ENCODE measurements around the gene CIDEB. TPM values are rescaled to one million over a fixed set of nuclear protein-coding genes. Genes with fewer than 3 reads are reported as not detected.

CIDEB gene
- total RNA-seq, 1 donor from 2014 or later: 4.9 TPM

DNA sequence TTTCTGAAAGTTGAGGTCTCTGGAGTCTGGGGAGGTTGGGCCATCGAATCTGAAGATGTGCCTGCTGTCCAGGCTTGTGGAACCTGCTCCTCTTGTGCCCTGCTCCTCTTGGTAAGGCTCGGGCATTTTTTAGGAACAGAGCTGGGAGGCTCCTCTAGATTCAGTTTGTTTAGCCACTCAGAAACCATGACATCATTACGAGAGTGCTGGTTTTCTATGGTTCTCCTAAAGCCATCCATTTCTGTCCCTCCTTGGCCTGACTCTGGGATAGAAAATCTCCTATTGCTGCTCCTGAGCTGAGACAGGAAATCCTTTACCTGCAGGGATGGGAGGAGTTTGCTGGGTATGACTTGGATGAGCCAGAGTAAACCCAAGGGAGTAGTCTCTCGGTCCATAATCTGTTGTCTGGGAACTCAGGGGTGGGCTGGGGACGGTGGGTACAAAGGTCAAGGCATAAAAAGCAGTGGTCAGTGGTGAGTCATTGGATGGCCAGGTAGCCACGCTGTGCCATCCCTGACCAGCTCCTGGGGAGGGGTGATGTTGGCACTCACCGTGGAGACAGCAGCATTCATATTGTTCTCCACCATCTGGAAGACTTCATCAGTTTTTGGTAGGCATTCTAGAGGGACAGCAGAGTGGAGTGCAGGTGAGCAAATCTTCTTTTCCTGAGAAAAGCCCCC is 29.5 kb upstream of the CIDEB start:
- Mint-ChIP-seq H3K9me3 (no peaks in the 10 kb centered on the region), H3K36me3 (no peaks in the 10 kb centered on the region), H3K4me1 (ENCODE audit: unreplicated experiment) (peaks cover 12% of the 10 kb centered on the region), H3K27me3 (peaks cover 94% of the 10 kb centered on the region), H3K27ac (no peak overlapping the region), H3K4me3 (no peak overlapping the region)
- DNase-seq (ENCODE audit: extremely low spot score, unreplicated experiment): no peak
- TF ChIP-seq, protein P1, sequence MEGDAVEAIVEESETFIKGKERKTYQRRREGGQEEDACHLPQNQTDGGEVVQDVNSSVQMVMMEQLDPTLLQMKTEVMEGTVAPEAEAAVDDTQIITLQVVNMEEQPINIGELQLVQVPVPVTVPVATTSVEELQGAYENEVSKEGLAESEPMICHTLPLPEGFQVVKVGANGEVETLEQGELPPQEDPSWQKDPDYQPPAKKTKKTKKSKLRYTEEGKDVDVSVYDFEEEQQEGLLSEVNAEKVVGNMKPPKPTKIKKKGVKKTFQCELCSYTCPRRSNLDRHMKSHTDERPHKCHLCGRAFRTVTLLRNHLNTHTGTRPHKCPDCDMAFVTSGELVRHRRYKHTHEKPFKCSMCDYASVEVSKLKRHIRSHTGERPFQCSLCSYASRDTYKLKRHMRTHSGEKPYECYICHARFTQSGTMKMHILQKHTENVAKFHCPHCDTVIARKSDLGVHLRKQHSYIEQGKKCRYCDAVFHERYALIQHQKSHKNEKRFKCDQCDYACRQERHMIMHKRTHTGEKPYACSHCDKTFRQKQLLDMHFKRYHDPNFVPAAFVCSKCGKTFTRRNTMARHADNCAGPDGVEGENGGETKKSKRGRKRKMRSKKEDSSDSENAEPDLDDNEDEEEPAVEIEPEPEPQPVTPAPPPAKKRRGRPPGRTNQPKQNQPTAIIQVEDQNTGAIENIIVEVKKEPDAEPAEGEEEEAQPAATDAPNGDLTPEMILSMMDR (conservative IDR thresholded peaks at IDR 0.05): no peak

DNA sequence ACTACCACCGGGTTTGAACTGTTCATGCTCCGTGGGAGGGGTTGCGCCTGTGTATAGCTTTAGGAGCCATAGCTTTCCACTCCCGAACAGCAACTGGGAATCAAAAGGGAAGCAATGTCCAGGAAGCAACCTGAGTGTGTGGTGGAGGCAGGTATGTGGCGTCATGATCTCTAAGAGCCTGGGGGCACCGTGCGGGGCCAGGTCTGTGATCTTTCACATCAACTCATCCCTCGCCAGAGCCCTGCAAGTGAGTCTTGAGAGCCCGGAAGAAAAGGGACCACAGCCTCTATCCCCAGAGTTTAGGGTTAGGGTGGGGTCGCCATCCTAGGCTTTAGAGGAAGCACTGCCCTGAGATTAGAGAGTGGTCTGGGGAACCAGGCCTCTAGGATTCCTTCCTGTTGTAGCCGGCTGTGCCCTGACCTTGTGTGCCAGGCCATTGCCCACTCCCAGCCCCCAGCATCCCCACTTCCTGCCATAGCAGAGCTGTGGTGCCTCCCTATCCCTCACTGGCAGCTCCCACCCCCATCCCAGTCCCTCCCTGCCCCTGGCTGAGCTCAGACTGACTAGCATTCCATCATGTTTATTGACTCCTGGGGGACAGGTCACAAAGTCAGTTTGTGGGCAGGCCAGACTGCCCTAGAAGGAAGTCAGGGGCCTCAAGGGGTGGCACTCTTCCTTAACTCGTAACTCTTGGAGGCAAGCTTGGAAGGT is 27.8 kb upstream of the CIDEB start:
- Mint-ChIP-seq H3K27me3 (peaks cover 92% of the 10 kb centered on the region), H3K4me3 (peak overlapping the region; percentile 83), H3K4me1 (ENCODE audit: unreplicated experiment) (peaks cover 16% of the 10 kb centered on the region), H3K27ac (no peak overlapping the region), H3K9me3 (no peaks in the 10 kb centered on the region), H3K36me3 (no peaks in the 10 kb centered on the region)
- TF ChIP-seq, protein P1 (conservative IDR thresholded peaks at IDR 0.05): no peak
- DNase-seq (ENCODE audit: extremely low spot score, unreplicated experiment): no peak

DNA sequence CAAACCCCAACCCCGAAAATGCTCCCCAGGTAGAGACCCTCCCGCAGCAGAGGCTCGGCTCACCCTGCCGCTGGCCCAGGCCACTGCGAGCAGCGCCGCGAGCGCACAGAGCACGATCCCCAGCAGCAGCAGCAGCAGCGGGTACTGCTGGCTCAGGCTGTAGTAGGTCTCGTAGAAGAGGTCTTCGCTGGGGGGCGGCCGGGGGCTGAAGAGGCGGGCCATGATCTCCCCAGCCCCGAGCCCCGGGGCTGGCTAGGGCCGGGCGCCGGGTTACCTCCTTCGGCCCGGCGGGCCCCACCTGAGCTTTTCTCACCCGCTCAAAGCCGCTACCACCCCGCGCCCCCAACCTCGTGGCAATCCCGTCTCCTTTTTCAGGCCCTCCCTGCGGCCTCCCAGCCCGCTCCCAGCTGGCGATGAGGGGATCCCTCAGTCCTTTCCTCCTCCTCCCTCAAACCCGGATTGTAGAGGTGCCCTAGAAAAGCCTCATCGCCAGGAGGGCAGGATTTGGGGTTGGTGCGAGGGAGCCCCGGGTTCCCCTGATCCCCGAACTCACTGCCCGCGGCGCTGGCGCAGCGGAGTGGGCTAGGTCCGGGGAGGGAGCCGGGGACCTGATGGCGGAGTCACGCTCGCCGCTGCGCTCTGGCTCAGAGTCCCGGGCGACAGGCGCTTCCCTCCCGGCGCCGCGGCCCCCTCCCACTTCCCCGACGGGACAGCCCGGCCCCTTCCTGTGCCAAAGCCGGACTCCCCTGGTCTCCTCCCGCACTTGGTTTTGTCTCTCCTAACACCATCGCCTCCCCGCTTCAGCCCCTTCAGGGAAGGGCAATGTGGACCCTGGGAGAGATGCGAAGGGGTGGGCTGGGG is 26.9 kb upstream of the CIDEB start, which contains the start of gene ADCY4:
Gene ADCY4, minus strand, starts transcription at position 641 of the 861 bp plus-strand sequence. Its CDS starts 419 bp downstream, at position 222.
- no peaks in the 10 kb centered on the region for H3K36me3 Mint-ChIP-seq
- peak within 1 kb of the TSS; percentile 83 for H3K4me3 Mint-ChIP-seq
- H3K9me3 Mint-ChIP-seq: no peaks in the 10 kb centered on the region
- no peak for DNase-seq (ENCODE audit: extremely low spot score, unreplicated experiment)
- H3K27ac Mint-ChIP-seq: no peak within 1 kb of the TSS
- peaks cover 88% of the 10 kb centered on the region for H3K27me3 Mint-ChIP-seq
- peaks cover 16% of the 10 kb centered on the region for H3K4me1 Mint-ChIP-seq (ENCODE audit: unreplicated experiment)
- TF ChIP-seq, protein P1 (conservative IDR thresholded peaks at IDR 0.05): no peak

DNA sequence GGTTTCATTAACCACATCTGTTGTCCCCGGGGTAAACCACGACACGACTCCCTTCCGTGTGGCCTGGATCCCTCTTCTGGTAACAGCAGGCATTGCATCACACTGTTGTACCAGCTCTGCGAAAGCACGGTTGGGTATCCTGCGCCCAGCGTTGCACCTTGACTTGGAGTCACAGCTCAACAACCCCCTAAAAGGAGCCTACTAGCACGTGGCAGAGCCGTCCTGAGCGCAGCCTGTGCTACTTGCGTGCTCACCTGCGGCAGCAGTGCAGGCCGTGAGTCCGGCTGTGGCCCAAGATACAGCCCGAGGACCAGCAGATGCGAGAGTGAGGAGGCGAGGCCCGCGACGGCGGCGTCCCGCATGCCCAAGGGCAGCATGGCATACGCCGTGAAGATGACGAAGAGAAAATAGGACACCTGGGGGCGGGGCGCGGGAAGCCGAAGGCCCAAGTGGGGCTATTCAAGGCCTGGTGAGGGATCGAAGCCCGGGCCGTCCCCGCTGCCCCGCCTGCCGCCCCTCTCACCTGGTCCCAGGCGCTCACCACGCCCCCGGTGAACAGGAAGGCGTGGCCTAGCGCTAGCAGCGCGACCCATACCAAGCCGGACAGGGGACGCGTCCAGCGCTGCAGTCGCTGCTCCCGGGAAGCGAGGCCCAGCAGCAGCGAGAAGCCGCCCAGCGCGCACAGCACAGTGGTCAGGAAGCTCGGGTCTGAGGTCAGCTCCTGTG is 24.7 kb upstream of the CIDEB start:
- peaks cover 69% of the 10 kb centered on the region for H3K27me3 Mint-ChIP-seq
- H3K36me3 Mint-ChIP-seq: no peaks in the 10 kb centered on the region
- peak overlapping the region; percentile 89 for H3K4me3 Mint-ChIP-seq
- no peak for DNase-seq (ENCODE audit: extremely low spot score, unreplicated experiment)
- peaks cover 18% of the 10 kb centered on the region for H3K4me1 Mint-ChIP-seq (ENCODE audit: unreplicated experiment)
- H3K9me3 Mint-ChIP-seq: no peaks in the 10 kb centered on the region
- TF ChIP-seq, protein P1 (conservative IDR thresholded peaks at IDR 0.05): peak; percentile 81
- H3K27ac Mint-ChIP-seq: peak overlapping the region; percentile 44

DNA sequence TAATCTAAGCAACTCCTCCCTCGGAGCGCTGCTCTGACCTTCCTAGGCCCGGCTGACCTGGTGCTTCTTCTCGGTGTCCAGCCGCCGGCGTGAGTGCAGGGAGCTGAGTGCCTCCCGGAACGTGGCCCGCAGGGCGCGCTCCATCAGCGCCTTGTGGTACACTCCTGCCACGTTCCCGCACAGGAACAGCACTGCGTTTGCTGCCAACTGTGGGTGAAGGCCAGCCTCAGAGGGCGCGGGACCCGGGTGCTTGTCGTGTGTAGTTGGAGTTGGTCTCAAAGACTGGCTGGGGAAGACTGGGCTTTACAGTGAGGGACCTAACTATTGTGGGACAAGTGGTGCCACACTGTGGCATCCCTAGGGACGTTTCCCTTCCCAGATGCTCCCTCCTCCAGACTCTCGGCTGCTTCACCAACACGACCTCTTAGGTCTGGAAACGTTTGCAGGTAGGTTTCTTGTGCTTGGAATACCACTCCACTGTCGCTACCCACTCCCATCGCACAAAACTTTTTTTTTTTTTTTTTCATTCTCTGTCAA is 24.0 kb upstream of the CIDEB start:
- Mint-ChIP-seq H3K27me3 (peaks cover 63% of the 10 kb centered on the region), H3K27ac (peak overlapping the region; percentile 44), H3K36me3 (no peaks in the 10 kb centered on the region), H3K9me3 (no peaks in the 10 kb centered on the region), H3K4me3 (peak overlapping the region; percentile 89), H3K4me1 (ENCODE audit: unreplicated experiment) (peaks cover 20% of the 10 kb centered on the region)
- DNase-seq (ENCODE audit: extremely low spot score, unreplicated experiment): no peak
- TF ChIP-seq, protein P1 (conservative IDR thresholded peaks at IDR 0.05): no peak
